Stimulated activated CD8-positive, alpha-beta memory T cell treated with anti-CD3 and anti-CD28 coated beads, Interleukin-15, amount 100 ng/mL, for 4 hours (primary cell): ENCODE results near the gene CACNA2D1.

Experiments
- DNase-seq, 2 donors: peaks; one replicate each; pipeline ENCODE4 v3.0.0-alpha.2; 2020; ENCODE audit warnings: low read depth in 2 of 2

CACNA2D1 gene

GRCh38 chr7:82443547-82444219 lies at the start of gene CACNA2D1:
Gene CACNA2D1, minus strand, starts transcription at chr7:82443777.
- DNase-seq: no peak

DNA sequence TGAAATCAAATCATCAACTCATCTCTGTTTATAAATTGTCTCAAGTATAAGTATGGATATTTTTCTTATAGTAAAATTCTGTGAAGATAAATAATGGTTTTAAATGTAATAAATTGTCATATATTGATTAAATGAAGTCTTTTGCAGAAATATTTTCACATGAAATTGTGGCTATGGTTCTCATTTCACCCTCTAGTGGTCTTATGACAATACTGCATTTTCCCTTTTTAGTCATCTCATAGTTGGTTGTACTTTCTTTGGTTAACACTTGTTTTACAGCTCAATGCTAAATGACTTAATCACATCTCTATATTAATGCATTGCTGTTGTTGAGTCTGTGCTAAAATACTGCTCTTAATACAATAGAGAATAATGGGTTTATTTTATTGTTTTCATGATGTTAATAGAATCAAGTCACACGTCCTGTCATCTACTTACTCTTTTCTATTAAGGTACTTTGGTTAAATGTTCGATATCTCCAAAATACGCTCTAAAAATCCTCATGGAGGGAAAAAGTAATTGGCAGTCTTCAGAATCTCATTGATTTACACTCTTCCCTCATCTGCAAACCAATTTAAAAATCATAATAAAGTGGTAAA lies 38.0 kb upstream of the CACNA2D1 start:
- DNase-seq: no peak

DNA sequence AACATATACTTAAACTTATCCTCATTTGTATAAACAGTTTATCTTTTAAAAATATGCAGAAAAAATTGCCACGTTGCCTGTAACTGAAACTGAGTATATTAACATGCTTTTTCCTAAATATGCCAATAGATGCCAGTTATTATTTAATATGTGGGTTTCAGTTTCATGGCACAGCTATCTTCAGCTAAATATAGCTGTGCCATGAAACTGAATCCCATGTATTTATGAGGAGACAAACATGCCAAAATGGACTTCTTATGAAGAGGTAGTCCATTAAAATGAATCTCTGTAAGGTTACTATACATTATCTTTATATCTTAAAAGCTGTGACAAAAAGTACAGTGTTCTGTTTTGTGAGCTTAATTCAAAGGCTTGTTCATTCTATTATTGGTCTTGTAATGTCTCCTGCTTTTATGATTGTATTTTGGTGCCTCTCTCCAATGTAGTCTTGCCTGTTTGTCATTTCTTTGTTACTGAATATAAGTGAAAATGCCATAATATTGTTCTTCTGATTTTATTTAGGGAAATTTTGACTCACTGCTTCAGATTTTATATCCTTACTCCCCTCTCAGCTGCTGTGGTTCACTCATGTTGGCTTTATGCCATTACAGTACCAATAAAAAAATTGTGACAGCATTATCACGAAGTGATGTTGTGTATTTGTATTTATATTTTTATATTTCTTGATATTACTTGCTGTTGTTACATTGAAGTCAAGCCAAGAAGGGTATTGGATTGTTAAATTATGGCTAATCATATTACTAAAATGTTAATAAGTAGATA lies 34.3 kb upstream of the CACNA2D1 start:
- no peak for DNase-seq

DNA sequence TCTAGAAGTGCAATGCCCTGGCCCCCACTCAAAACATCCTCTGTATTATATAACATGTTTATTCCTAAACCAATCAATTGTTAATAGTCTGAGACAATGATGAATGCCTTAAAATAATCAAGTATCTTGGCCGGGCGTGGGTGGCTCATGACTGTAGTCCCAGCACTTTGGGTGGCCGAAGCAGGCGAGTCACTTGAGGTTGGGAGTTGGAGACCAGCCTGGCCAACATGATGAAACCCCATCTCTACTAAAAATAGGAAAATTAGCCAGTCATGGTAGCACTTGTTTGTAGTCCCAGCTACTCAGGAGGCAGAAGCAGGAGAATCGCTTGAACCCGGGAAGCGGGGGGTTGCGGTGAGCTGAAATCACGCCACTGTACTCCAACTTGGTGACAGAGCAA lies 29.4 kb upstream of the CACNA2D1 start:
- DNase-seq: no peak

DNA sequence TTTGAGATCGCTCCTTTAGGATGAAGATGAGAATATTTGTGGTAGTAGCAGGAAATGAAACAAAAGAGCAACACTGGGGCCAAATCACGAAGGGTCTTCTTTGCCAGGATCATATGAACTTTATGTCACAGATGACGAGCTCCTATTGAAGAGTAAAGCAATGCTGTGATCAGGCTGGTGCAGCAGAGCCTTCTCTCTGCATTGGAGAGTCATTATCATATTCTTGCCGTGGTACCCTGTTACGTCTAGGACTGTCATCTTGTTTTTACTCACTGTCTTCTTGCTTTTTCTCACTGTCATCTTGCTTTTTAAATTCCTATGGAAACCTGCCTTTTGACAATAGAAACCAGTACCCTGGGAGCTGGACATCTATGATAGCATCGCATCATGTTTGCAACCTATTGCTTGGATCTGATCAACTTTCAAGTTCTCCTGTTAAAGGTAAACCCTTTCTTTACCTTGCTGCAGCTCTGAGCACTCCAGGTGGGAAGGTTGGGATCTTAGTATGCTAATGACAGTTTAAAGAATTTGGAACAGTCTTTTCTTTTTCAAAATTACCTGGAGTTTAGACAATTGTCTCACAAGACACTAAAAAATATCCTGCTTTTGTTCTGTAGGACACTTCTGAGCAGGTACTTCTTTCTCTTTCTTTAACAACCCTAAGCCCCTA lies 27.9 kb upstream of the CACNA2D1 start:
- DNase-seq: no peak

DNA sequence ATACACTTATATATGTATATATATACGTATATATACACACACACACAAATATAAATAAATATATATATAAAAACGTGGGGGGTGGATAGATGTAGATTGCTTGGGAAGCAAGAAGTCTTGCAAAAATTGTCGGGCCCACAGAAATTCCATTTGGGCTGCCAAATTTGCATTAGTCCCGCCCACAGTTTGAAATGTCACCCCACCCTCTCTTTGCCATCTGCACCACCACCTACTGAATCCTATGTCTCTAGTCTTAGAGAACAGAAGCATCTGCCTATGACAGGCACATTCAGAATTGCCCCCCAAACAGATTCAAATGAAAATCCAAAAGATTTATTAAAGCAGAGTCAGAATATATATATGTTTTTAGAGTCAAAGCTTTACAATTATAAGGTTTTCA lies 25.6 kb upstream of the CACNA2D1 start:
- DNase-seq: no peak

DNA sequence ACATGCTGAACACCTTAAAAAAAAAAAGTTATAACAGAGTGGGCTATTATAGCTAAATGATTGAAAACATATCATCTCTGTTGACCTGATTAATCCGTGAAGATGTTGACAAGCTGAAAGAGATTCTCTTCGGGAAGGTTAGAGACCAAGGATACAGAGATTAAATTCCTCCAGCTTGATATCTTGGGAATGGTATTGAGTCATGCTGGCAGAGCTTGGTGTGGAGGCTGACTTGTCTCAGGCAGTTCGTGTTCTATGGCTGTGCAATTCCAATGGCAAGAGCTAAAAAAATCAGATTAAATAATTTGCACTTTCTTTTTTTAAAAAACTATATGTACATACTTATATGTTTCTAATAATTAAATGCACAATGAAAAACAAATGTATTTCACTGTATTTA lies 24.9 kb upstream of the CACNA2D1 start:
- DNase-seq: no peak

GRCh38 chr7:82467020-82467419 lies 23.4 kb upstream of the CACNA2D1 start:
- no peak for DNase-seq

DNA sequence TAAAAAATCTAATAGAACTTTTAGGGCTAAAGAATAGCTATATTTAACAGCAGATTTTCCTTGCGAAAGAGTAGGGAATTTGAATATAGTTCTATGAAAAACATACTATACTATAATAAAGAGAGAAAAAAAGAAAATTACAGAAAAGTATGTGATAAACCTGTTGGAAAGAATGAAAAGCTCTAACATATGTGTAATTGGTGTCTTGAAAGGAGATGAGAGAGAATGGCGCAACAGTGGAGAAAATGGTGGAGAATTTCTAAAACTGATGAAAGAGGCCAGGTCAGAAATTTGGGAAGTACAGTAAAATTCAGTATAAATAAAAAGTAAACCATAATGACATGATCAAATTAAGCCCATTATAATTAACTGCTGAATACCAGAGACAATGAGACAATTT lies 20.8 kb upstream of the CACNA2D1 start:
- no peak for DNase-seq

DNA sequence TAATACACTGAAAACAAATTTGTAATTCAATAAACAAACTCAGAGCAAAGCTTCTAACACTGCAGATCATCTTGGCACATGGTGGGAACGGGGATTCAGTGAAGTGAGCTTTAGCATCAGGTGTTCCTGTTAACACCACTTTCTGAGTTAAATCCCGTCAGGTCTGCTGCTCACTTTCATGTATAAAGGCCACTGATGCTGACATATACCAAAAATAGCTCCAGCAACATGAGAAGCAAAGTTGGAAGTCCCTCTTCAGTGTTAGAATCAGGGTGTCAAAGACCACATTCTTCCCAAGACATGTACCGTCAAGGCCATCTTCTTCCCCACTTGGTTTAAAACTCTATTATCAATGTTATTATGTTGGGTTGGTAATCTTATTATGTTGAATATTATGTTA lies 11.7 kb upstream of the CACNA2D1 start:
- no peak for DNase-seq

GRCh38 chr7:82450759-82451158 lies 7.2 kb upstream of the CACNA2D1 start:
- DNase-seq: no peak

DNA sequence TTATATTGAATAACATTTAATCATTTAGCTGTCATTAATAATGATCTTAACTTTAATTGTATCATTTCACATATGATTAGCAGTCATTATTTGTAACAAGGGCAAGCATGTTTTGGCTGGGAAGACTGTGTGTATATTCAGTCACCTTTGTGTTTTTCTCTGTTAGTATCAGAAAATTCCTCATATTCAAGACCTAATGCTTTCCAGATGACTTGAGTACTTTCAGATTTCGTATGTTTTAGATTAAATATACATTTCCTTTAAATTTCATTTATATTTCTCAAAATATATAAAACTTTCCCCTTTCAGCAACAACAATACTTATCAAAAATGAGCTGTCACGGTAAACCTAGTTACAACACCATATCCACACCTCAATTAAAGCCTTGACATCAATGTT lies 6.3 kb upstream of the CACNA2D1 start:
- no peak for DNase-seq

- no peak for DNase-seq
Measured at GRCh38 chr7:82446897-82447296, 3.3 kb upstream of the CACNA2D1 start.

GRCh38 chr7:82445271-82445670 lies 1.7 kb upstream of the CACNA2D1 start:
- DNase-seq: no peak

- DNase-seq: no peak
Measured at GRCh38 chr7:82444220-82444909, 788 bp upstream of the CACNA2D1 start.

DNA sequence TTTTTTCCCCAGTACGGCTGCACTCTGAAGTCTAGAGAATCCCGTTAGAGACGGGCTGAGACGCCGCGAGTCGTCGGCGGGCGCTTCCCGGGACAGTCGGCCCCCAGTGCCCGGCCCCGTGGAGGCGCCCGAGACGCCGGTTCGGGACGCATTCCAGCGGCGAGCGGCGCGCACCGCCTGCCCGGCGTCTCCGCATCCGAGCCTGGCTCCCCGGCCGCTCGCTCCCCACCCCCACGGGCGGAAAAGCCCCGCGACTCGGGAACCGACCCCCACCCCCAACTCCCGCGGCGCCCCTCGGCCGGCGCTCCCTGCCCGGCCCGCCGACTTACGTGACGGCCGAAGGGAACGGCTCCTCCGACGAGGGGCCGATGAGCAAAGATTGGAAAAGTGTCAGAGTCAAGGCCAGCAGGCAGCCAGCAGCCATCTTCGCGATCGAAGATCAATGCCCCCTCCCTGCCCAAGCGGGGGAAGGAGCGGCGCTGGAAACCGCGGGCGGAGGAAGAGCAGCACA lies 486 bp downstream of the CACNA2D1 start:
- DNase-seq: no peak

DNA sequence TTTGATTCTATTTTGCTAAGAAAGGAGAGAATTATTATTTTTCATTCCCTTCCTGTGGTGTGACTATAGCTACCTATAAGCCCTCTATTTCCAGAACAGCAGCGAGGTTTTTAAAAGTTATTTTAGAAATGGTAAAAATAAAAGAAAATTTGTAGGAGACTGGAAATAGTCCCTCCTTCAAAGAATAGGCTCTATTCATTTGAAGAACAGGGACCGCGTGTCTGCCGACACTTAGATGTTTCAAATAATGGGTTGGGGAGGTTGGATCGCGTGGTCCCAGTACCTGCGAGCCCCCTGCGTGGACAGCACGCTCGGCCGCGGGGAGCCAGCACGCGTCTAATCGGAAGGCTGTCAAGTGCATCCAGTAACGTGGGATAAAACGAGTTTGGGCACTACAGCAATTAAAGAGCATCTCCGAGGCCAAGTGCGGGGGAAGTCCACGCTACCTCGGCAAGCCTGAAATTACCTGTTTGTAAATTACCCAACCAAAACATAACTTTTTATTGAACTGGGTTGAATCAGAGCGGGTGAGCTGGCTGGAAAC lies 1.0 kb downstream of the CACNA2D1 start:
- DNase-seq: no peak

GRCh38 chr7:82441669-82442478 lies 1.7 kb downstream of the CACNA2D1 start:
- no peak for DNase-seq

DNA sequence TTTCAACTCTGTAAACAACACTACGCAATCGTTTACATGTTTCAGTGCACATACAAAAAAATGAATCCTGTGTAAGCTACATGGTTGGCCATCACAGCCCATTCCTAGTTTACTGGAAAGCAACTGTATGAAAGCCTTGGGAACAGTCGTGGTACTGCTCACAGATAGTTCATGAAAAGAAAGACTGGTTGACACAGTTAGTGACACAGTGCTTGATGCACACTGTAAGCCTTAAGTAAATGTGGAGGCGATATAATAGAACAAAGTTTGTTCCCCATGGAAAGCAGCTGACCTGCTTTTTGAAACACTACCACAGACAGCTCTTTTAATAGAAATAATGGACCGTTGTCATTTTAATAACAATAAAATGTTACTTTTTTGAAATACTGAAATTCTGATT lies 5.1 kb downstream of the CACNA2D1 start:
- DNase-seq: no peak

GRCh38 chr7:82435769-82436168 lies 7.8 kb downstream of the CACNA2D1 start:
- DNase-seq: no peak
